Endothelial cell of umbilical vein (primary cell): ENCODE results near the gene HOXC11.

Experiments
- EZH2 ChIP-seq: IDR thresholded peaks from 2 replicates; pipeline ENCODE4 v1.6.1; 2012; ENCODE audit warnings: borderline replicate concordance, low read depth, mild to moderate bottlenecking, moderate library complexity, low read length, inconsistent platforms; ENCODE audit not compliant: severe bottlenecking
- FOS ChIP-seq: IDR thresholded peaks from 2 replicates; pipeline ENCODE4 v1.6.1; 2011; ENCODE audit warnings: mild to moderate bottlenecking, low read length, moderate library complexity, borderline replicate concordance; ENCODE audit not compliant: insufficient read depth
- GATA2 ChIP-seq: IDR thresholded peaks from 2 replicates; pipeline ENCODE4 v1.7.0; 2011; ENCODE audit warnings: low read depth, mild to moderate bottlenecking, moderate library complexity, mixed read lengths, low read length; ENCODE audit not compliant: insufficient read length, insufficient read depth
- JUN ChIP-seq: IDR thresholded peaks from 2 replicates; pipeline ENCODE4 v1.6.1; 2011; ENCODE audit warnings: borderline replicate concordance, low read depth; ENCODE audit not compliant: insufficient read length, insufficient read depth
- MAX ChIP-seq: IDR thresholded peaks from 2 replicates; pipeline ENCODE4 v1.6.1; 2011; ENCODE audit not compliant: insufficient read depth, insufficient read length
- POLR2A ChIP-seq: IDR thresholded peaks from 2 replicates; pipeline ENCODE4 v1.6.1; 2012; ENCODE audit warnings: low read depth, mild to moderate bottlenecking, control low read depth, low read length
- TF ChIP-seq, protein P1 (sequence below), 2 donors: IDR thresholded peaks; 1 replicate in 1 of 2; 2 replicates in 1 of 2; pipeline ENCODE4 v1.5.1; 2011; ENCODE audit warnings: low read length in 2 of 2, mild to moderate bottlenecking in 2 of 2, moderate library complexity in 2 of 2, control low read depth in 1 of 2, inconsistent platforms in 1 of 2, low read depth in 1 of 2; ENCODE audit not compliant: insufficient read depth in 1 of 2; ENCODE audit errors: extremely low read depth in 1 of 2

- no peak for TF ChIP-seq EZH2
- TF ChIP-seq, protein P1, sequence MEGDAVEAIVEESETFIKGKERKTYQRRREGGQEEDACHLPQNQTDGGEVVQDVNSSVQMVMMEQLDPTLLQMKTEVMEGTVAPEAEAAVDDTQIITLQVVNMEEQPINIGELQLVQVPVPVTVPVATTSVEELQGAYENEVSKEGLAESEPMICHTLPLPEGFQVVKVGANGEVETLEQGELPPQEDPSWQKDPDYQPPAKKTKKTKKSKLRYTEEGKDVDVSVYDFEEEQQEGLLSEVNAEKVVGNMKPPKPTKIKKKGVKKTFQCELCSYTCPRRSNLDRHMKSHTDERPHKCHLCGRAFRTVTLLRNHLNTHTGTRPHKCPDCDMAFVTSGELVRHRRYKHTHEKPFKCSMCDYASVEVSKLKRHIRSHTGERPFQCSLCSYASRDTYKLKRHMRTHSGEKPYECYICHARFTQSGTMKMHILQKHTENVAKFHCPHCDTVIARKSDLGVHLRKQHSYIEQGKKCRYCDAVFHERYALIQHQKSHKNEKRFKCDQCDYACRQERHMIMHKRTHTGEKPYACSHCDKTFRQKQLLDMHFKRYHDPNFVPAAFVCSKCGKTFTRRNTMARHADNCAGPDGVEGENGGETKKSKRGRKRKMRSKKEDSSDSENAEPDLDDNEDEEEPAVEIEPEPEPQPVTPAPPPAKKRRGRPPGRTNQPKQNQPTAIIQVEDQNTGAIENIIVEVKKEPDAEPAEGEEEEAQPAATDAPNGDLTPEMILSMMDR (IDR thresholded peaks at IDR 0.05; ENCODE audit: extremely low read depth in 1 of 2, insufficient read depth in 1 of 2, low read depth in 1 of 2, low read length in 2 of 2): no peak
- no peak for TF ChIP-seq GATA2
- TF ChIP-seq POLR2A: no peak
- TF ChIP-seq FOS: no peak
- no peak for TF ChIP-seq JUN
- no peak for TF ChIP-seq MAX
Measured at GRCh38 chr12:54002915-54003389, 30.0 kb downstream of the HOXC11 start.
